Psoas muscle (tissue), 8 donors: ENCODE results near the gene KLK8. TPM values are rescaled to one million over a fixed set of nuclear protein-coding genes. Genes with fewer than 3 reads are reported as not detected.
"Not testable (repeated sequence)": the region's sequence is repeated elsewhere in the genome, so short reads cannot be mapped to it uniquely, and the experiment has no call there.

Experiments used
- ATAC-seq, 4 donors: fragments of 200-7000 bp; cut with Tn5 transposase; one replicate each; pipeline ENCODE4 v1.9.1; 2020; ENCODE audit warnings: moderate library complexity in 3 of 4, mild to moderate bottlenecking in 2 of 4
- DNase-seq, 2 donors: peaks; one replicate each; pipeline ENCODE4 v3.0.0-alpha.2; 2020
- H3K27ac ChIP-seq: fragments of 200-600 bp; one replicate; pipeline ENCODE4 v1.8.0; 2022
- H3K27me3 ChIP-seq, 3 donors: fragments of 200-600 bp in 1 of 3; one replicate each; pipeline versions ENCODE4 v1.6.1 to v1.8.0; 2013 to 2022; ENCODE audit warnings: low read length in 2 of 3, mild to moderate bottlenecking in 2 of 3, moderate library complexity in 1 of 3; ENCODE audit not compliant: insufficient read depth in 3 of 3
- H3K36me3 ChIP-seq, 2 donors: fragments of 200-600 bp in 1 of 2; one replicate each; pipeline versions ENCODE4 v1.6.1 to v1.8.0; 2013 to 2022; ENCODE audit warnings: low read depth in 1 of 2, mild to moderate bottlenecking in 1 of 2, moderate library complexity in 1 of 2; ENCODE audit not compliant: insufficient read depth in 1 of 2
- H3K4me1 ChIP-seq: fragments of 200-600 bp; one replicate; pipeline ENCODE4 v1.8.0; 2022
- H3K4me3 ChIP-seq: fragments of 200-600 bp; one replicate; pipeline ENCODE4 v1.8.0; 2022; ENCODE audit warnings: mild to moderate bottlenecking
- H3K9me3 ChIP-seq: fragments of 200-600 bp; one replicate; pipeline ENCODE4 v1.8.0; 2022
- CTCF ChIP-seq: fragments of 200-600 bp; IDR thresholded peaks from one replicate; pipeline ENCODE4 v1.8.0; 2022; ENCODE audit warnings: antibody characterized with exemption
- WGBS, 3 donors: extraction: QIAGEN DNeasy Blood & Tissue Kit; methylation state at CpG; one replicate each; pipeline versions ENCODE4 v1.1.6 to v1.1.7; 2013; 5-methylcytosine and 5-hydroxymethylcytosine counted together
- intact Hi-C, 2 donors: fragments of 100-400 bp; cut with DNase I; formaldehyde crosslinking; loops; one replicate each; pipeline versions ENCODE4 v1.11.0 to v1.14.2; 2022
- polyA plus RNA-seq, 3 donors: library from polyadenylated mRNA; stranded (reverse); fragments of 200-250 nt; gene quantifications; one replicate each; pipeline ENCODE4 v1.2.3, GENCODE V29; 2013
- total RNA-seq, 4 donors: library from RNA; stranded (reverse); fragmentation: NEBNext Ultra II Directional in 2 of 4; extraction: Animal tissue kit (Norgen Biotek cat#: 25700) in 2 of 4; gene quantifications; one replicate each; pipeline versions ENCODE4 v1.2.1 to v1.2.4, GENCODE V29; 2021 to 2023
- donor health status: healthy with polysubstance abuse.
- donor health status: DM: no; HTN: no; CAD: no; lungs with moderate emphysema.
- donor health status: Bipolar disorder and iron deficiency.
- donor health status: healthy.
- donor health status: DM: yes; HTN: yes; CAD: no.
- donor health status: DM: no; HTN: no; CAD: no.
- donor health status: DM: no; HTN: no; CAD: no.
- donor health status: DM: yes; HTN: yes; CAD: no.

Gene KLK8
- total and polyA plus RNA-seq, 7 donors = 0.09 to 0.76 TPM; not detected in 5

- intact Hi-C loops = no loop called here
- H3K36me3 ChIP-seq = no peaks in the 10 kb centered on the region
- TF ChIP-seq CTCF = no peak
- WGBS, 3 donors = 58 to 69% (median 58%) methylated on average over 2 of the region's 2 CpGs
- H3K4me1 ChIP-seq = no peaks in the 10 kb centered on the region
- H3K27me3 ChIP-seq = peaks cover 0 to 13% (median 3%) of the 10 kb centered on the region in 3 donors
- no peak overlapping the region for H3K27ac ChIP-seq
- ATAC-seq = no peak
- no peak for DNase-seq
- H3K9me3 ChIP-seq = no peaks in the 10 kb centered on the region
- H3K4me3 ChIP-seq = no peak overlapping the region
Observed at GRCh38 chr19:50992666-50993035, 8.8 kb downstream of the KLK8 start.

- H3K36me3 ChIP-seq, H3K27me3 ChIP-seq, intact Hi-C loops: not testable (repeated sequence)
Observed at GRCh38 chr19:50984416-50984815, 17.0 kb downstream of the KLK8 start.

GRCh38 chr19:50983625-50984292 is 17.6 kb downstream of the KLK8 start, which contains the start of gene KLK7:
KLK7 (minus strand) TSS chr19:50983917; CDS start chr19:50982399, 1,518 bp downstream.
- no peak within 1 kb of the TSS for H3K27ac ChIP-seq
- 15 to 24% (median 18%) methylated on average over 28 of the region's 28 CpGs for WGBS, 3 donors
- ATAC-seq = no peak

More at GRCh38 chr19:50984416-50984815, 17.0 kb downstream of the KLK8 start:
- not testable (repeated sequence) for H3K9me3 ChIP-seq, H3K4me1 ChIP-seq, DNase-seq, H3K27ac ChIP-seq, H3K4me3 ChIP-seq, ATAC-seq
- WGBS, 3 donors = 78 to 84% (median 82%) methylated on average over 14 of the region's 14 CpGs

GRCh38 chr19:50982186-50982585 is 19.2 kb downstream of the KLK8 start:
- peaks cover 0 to 3% (median 2%) of the 10 kb centered on the region in 3 donors for H3K27me3 ChIP-seq
- intact Hi-C loops = no loop called here

More at GRCh38 chr19:50983625-50984292, 17.6 kb downstream of the KLK8 start, which contains the start of gene KLK7:
- H3K4me1 ChIP-seq = no peaks in the 10 kb centered on the region
- no peak for DNase-seq
- H3K4me3 ChIP-seq = no peak within 1 kb of the TSS
- intact Hi-C loops = no loop called here
- peaks cover 6% of the 10 kb centered on the region for H3K9me3 ChIP-seq
- no peak for TF ChIP-seq CTCF
- H3K27me3 ChIP-seq = peaks cover 0 to 6% (median 3%) of the 10 kb centered on the region in 3 donors
- no peaks in the 10 kb centered on the region for H3K36me3 ChIP-seq

More at GRCh38 chr19:50982186-50982585, 19.2 kb downstream of the KLK8 start:
- Histone ChIP-seq H3K4me3 (no peak overlapping the region), H3K9me3 (peaks cover 6% of the 10 kb centered on the region), H3K27ac (no peak overlapping the region), H3K36me3 (no peaks in the 10 kb centered on the region), H3K4me1 (no peaks in the 10 kb centered on the region)
- 57 to 68% (median 65%) methylated on average over 3 to 4 of the region's 4 CpGs for WGBS, 3 donors
- no peak for ATAC-seq
- TF ChIP-seq CTCF = no peak
- no peak for DNase-seq
